Measurements from ENCODE around the gene ZNF469. TPM values are rescaled to one million over a fixed set of nuclear protein-coding genes. Genes with fewer than 3 reads are reported as not detected.

The ZNF469 gene
- total RNA-seq, 6 donors from 2014 or later: 0.98 to 4.2 (median 2.4) TPM

- 80 to 81% methylated on average over 10 to 11 of the region's 12 CpGs for WGBS, 2 donors
- H3K27me3 ChIP-seq: no peaks in the 10 kb centered on the region
- no peak for TF ChIP-seq CTCF (IDR thresholded peaks at IDR 0.05)
- no peak for TF ChIP-seq POLR2A (IDR thresholded peaks at IDR 0.05)
- TF ChIP-seq POLR2AphosphoS5 (IDR thresholded peaks at IDR 0.05): no peak
- no peak for TF ChIP-seq EP300 (IDR thresholded peaks at IDR 0.05)
- H3K9me3 ChIP-seq: no peaks in the 10 kb centered on the region
- ATAC-seq (ENCODE audit: low FRiP score in 2 of 2): no peak
- peak in 1 of 2 donors; percentile 52 for DNase-seq
- H3K36me3 ChIP-seq: no peaks in the 10 kb centered on the region
- H3K4me3 ChIP-seq: no peak overlapping the region
- no peaks in the 10 kb centered on the region for H3K4me1 ChIP-seq
- no peak overlapping the region for H3K27ac ChIP-seq
Measured at GRCh38 chr16:88394426-88394825, 11.7 kb downstream of the ZNF469 start.

GRCh38 chr16:88395669-88396584, 13.2 kb downstream of the ZNF469 start:
- Histone ChIP-seq H3K27ac (no peak overlapping the region), H3K4me1 (no peaks in the 10 kb centered on the region), H3K4me3 (no peak overlapping the region), H3K9me3 (no peaks in the 10 kb centered on the region), H3K36me3 (no peaks in the 10 kb centered on the region), H3K27me3 (no peaks in the 10 kb centered on the region)
- WGBS, 2 donors: 81 to 82% methylated on average over 20 to 21 of the region's 21 CpGs
- DNase-seq: peak in 1 of 2 donors; percentile 29
- no peak for TF ChIP-seq EP300 (IDR thresholded peaks at IDR 0.05)
- no peak for TF ChIP-seq POLR2AphosphoS5 (IDR thresholded peaks at IDR 0.05)
- TF ChIP-seq POLR2A (IDR thresholded peaks at IDR 0.05): no peak
- TF ChIP-seq CTCF (IDR thresholded peaks at IDR 0.05): no peak
- ATAC-seq (ENCODE audit: low FRiP score in 2 of 2): no peak

GRCh38 chr16:88398170-88398873, 15.6 kb downstream of the ZNF469 start:
- H3K4me3 ChIP-seq: no peak overlapping the region
- no peak for DNase-seq
- H3K4me1 ChIP-seq: no peaks in the 10 kb centered on the region
- 81% methylated on average over 20 of the region's 20 CpGs for WGBS, 2 donors
- ATAC-seq (ENCODE audit: low FRiP score in 2 of 2): no peak
- no peaks in the 10 kb centered on the region for H3K9me3 ChIP-seq
- H3K36me3 ChIP-seq: no peaks in the 10 kb centered on the region
- TF ChIP-seq POLR2A (IDR thresholded peaks at IDR 0.05) (no peak), POLR2AphosphoS5 (IDR thresholded peaks at IDR 0.05) (no peak), EP300 (IDR thresholded peaks at IDR 0.05) (no peak), CTCF (IDR thresholded peaks at IDR 0.05) (no peak)
- no peaks in the 10 kb centered on the region for H3K27me3 ChIP-seq
- H3K27ac ChIP-seq: no peak overlapping the region

- H3K36me3 ChIP-seq: no peaks in the 10 kb centered on the region
Measured at GRCh38 chr16:88398874-88399178, 16.1 kb downstream of the ZNF469 start.

More at GRCh38 chr16:88398874-88399178, 16.1 kb downstream of the ZNF469 start:
- Histone ChIP-seq H3K27ac (no peak overlapping the region), H3K4me1 (no peaks in the 10 kb centered on the region), H3K27me3 (no peaks in the 10 kb centered on the region), H3K9me3 (no peaks in the 10 kb centered on the region), H3K4me3 (no peak overlapping the region)
- peak in 1 of 2 donors; percentile 31 for DNase-seq
- no peak for TF ChIP-seq CTCF (IDR thresholded peaks at IDR 0.05)
- no peak for ATAC-seq (ENCODE audit: low FRiP score in 2 of 2)
- WGBS, 2 donors: 73 to 75% methylated on average over 8 of the region's 8 CpGs

Data from upper lobe of left lung (tissue), 6 donors.